Anterior cingulate cortex (tissue), 58 donors: Measurements from ENCODE around the gene BIN1.

ENCODE experiments used
- DNase-seq, 58 donors: peaks; one replicate each; lab custom pipeline; 2025; lab: John Stamatoyannopoulos, UW

The BIN1 gene

GRCh38 chr2:127093648-127094210, 13.2 kb downstream of the BIN1 start:
- DNase-seq: no peak

- DNase-seq: no peak
Measured at GRCh38 chr2:127092901-127093516, 13.9 kb downstream of the BIN1 start.

GRCh38 chr2:127092306-127092705, 14.6 kb downstream of the BIN1 start:
- no peak for DNase-seq

GRCh38 chr2:127091886-127092285, 15.1 kb downstream of the BIN1 start:
- DNase-seq: no peak

GRCh38 chr2:127091148-127091547, 15.8 kb downstream of the BIN1 start:
- no peak for DNase-seq

GRCh38 chr2:127090281-127091120, 16.5 kb downstream of the BIN1 start:
- DNase-seq: no peak

- DNase-seq: peak in 1 of 58 donors; percentile 35
Measured at GRCh38 chr2:127089478-127090235, 17.3 kb downstream of the BIN1 start.

- DNase-seq: no peak
Measured at GRCh38 chr2:127088706-127089105, 18.2 kb downstream of the BIN1 start.

GRCh38 chr2:127087791-127088495, 19.0 kb downstream of the BIN1 start:
- no peak for DNase-seq

- peak in 7 of 58 donors; percentile 16 to 54 (median 30) for DNase-seq
Measured at GRCh38 chr2:127086990-127087790, 19.8 kb downstream of the BIN1 start.

- DNase-seq: peak in 2 of 58 donors; percentile 23 to 26
Measured at GRCh38 chr2:127085317-127085681, 21.7 kb downstream of the BIN1 start.

GRCh38 chr2:127084611-127085316, 22.2 kb downstream of the BIN1 start:
- DNase-seq: peak in 2 of 58 donors; percentile 22 to 74

- DNase-seq: peak in 53 of 58 donors; percentile 26 to 86 (median 62)
Measured at GRCh38 chr2:127083819-127084503, 23.0 kb downstream of the BIN1 start.

GRCh38 chr2:127082974-127083373, 24.0 kb downstream of the BIN1 start:
- no peak for DNase-seq

- DNase-seq: peak in 38 of 58 donors; percentile 10 to 90 (median 69)
Measured at GRCh38 chr2:127081826-127082633, 24.9 kb downstream of the BIN1 start.

- peak in 15 of 58 donors; percentile 18 to 89 (median 44) for DNase-seq
Measured at GRCh38 chr2:127080938-127081755, 25.8 kb downstream of the BIN1 start.
